ENCODE results near the gene MINDY4. TPM values are rescaled to one million over a fixed set of nuclear protein-coding genes. Genes with fewer than 3 reads are reported as not detected.

The MINDY4 gene
- total RNA-seq, 1 experiment from 2014 or later = 2.0 TPM

- Histone ChIP-seq H3K4me3 (ENCODE audit: insufficient read depth, low read depth, low read length) (no peak overlapping the region), H3K27me3 (ENCODE audit: control insufficient read depth, insufficient read depth, low read length) (no peaks in the 10 kb centered on the region), H3K36me3 (replicated peaks; ENCODE audit: control insufficient read depth, insufficient read depth, low read length) (no peaks in the 10 kb centered on the region)
- DNase-seq = no peak
These were observed 77.1 kb downstream of the MINDY4 start for GRCh38 chr7:30848121-30848855.

DNA sequence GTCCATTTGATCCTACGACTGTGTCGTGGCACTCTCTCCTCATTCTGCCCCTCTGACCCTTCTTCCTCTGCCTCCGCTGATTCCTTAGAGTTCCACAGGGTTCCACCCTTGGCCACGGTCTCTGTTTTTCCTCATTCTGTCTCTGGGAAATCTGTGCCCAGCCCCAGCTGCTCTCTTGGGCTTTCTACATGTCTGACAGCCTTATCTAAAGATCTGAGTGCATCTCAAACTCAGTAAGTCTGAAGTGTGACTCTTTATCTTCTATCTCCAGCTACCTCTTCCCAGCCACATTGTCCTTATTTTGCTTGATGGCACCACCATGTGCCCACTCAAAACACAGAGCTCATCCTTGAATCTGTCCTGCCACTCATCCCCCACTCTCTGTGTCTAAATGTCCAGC, 78.3 kb downstream of the MINDY4 start:
- no peak for DNase-seq
- H3K4me3 ChIP-seq (ENCODE audit: insufficient read depth, low read depth, low read length) = no peak overlapping the region
- H3K36me3 ChIP-seq (replicated peaks; ENCODE audit: control insufficient read depth, insufficient read depth, low read length) = no peaks in the 10 kb centered on the region
- H3K27me3 ChIP-seq (ENCODE audit: control insufficient read depth, insufficient read depth, low read length) = no peaks in the 10 kb centered on the region

DNA sequence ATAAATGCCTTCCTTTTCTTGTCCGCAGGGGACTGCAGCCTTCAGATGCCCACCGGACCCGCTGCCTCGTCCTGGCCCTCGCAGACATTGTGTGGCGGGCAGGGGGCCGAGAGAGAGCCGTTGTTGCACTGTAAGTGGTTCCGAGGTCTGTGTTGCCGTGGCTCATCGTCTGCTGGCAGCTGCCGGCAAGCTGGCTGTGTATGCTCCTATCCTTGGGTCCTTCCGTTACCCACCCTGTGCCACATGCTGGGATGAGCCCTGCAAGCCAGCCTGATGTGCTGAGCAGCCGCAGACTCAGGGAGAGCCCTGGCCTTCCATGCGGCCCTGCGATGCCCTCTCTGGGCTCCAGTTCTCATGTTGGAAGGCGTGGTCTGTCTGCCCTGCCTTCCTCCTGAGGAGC, 79.2 kb downstream of the MINDY4 start:
- H3K4me3 ChIP-seq (ENCODE audit: insufficient read depth, low read depth, low read length) = no peak overlapping the region
- H3K27me3 ChIP-seq (ENCODE audit: control insufficient read depth, insufficient read depth, low read length) = no peaks in the 10 kb centered on the region
- no peak for DNase-seq
- H3K36me3 ChIP-seq (replicated peaks; ENCODE audit: control insufficient read depth, insufficient read depth, low read length) = no peaks in the 10 kb centered on the region

- Histone ChIP-seq H3K27me3 (ENCODE audit: control insufficient read depth, insufficient read depth, low read length) (no peaks in the 10 kb centered on the region), H3K36me3 (replicated peaks; ENCODE audit: control insufficient read depth, insufficient read depth, low read length) (no peaks in the 10 kb centered on the region), H3K4me3 (ENCODE audit: insufficient read depth, low read depth, low read length) (no peak overlapping the region)
- DNase-seq = no peak
These were observed 80.6 kb downstream of the MINDY4 start for GRCh38 chr7:30851651-30852307.

DNA sequence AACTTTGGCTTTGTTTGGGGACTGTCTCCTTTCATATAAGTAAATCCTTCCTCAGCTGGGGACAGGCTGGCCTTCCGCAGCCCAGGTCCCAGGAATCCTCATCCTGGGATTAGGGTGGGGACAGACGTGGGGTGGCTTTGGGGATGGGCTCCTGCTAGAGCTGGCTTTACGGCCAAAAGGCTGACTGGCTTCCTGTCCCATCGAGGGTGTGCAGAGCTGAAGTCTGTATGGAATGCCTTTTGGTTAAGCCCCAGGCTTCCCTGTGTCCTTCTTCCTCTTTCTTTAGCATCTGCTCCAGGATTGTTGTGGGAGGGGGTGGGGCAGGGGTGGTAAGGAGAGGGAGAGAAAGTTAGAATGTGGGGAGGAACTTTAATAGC, 81.1 kb downstream of the MINDY4 start:
- Histone ChIP-seq H3K27me3 (ENCODE audit: control insufficient read depth, insufficient read depth, low read length) (no peaks in the 10 kb centered on the region), H3K36me3 (replicated peaks; ENCODE audit: control insufficient read depth, insufficient read depth, low read length) (no peaks in the 10 kb centered on the region), H3K4me3 (ENCODE audit: insufficient read depth, low read depth, low read length) (no peak overlapping the region)
- DNase-seq = peak; percentile 67

- Histone ChIP-seq H3K27me3 (ENCODE audit: control insufficient read depth, insufficient read depth, low read length) (no peaks in the 10 kb centered on the region), H3K36me3 (replicated peaks; ENCODE audit: control insufficient read depth, insufficient read depth, low read length) (no peaks in the 10 kb centered on the region), H3K4me3 (ENCODE audit: insufficient read depth, low read depth, low read length) (no peak overlapping the region)
- DNase-seq = no peak
These were observed 81.6 kb downstream of the MINDY4 start for GRCh38 chr7:30852744-30853288.

DNA sequence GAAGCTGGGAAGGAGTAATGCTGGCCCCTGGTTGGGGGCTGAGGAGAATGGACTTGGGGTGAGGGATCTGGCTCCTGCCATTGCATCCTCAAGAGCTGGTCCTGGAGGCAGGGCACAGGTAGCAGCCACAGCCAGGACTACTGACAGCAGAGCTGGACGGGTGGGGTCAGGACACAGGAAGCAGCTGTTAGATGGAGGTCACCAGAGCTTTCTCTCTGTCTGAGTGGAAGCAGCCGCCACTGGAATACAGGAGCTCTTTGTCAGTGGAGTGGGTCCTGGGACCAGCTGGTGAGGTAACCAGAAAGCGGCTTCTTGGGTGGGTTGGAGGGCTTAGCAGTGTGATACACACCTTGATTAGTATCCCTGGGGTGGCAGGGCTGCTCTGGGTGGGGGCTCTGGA, 82.4 kb downstream of the MINDY4 start:
- H3K36me3 ChIP-seq (replicated peaks; ENCODE audit: control insufficient read depth, insufficient read depth, low read length) = no peaks in the 10 kb centered on the region

DNA sequence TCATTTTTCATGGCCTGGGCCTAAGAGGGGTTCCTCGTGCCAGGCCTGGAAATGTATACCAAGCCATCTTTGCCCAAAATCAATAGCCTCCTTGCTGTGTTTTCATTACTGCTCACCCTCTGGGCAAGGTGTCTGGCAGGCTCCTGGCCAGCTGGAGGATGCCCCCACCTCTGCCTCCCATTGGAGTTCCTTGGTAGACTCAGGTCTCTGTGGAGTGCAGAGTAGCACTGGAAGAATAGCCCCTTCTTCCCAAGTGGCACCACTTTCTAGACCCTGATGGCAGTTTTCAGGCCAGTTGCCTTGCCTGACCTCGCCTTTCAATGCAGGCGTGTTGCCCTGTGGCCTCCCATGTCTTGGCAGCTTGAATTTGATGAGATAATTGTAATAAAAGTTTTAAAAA, 84.7 kb downstream of the MINDY4 start:
- Histone ChIP-seq H3K36me3 (replicated peaks; ENCODE audit: control insufficient read depth, insufficient read depth, low read length) (no peaks in the 10 kb centered on the region), H3K27me3 (ENCODE audit: control insufficient read depth, insufficient read depth, low read length) (no peaks in the 10 kb centered on the region), H3K4me3 (ENCODE audit: insufficient read depth, low read depth, low read length) (no peak overlapping the region)
- DNase-seq = no peak

More for the DNA sequence above, 82.4 kb downstream of the MINDY4 start:
- Histone ChIP-seq H3K27me3 (ENCODE audit: control insufficient read depth, insufficient read depth, low read length) (no peaks in the 10 kb centered on the region), H3K4me3 (ENCODE audit: insufficient read depth, low read depth, low read length) (no peak overlapping the region)
- no peak for DNase-seq

GRCh38 chr7:30858576-30858975, 87.4 kb downstream of the MINDY4 start:
- no peak for DNase-seq
- Histone ChIP-seq H3K27me3 (ENCODE audit: control insufficient read depth, insufficient read depth, low read length) (no peaks in the 10 kb centered on the region), H3K4me3 (ENCODE audit: insufficient read depth, low read depth, low read length) (no peak overlapping the region), H3K36me3 (replicated peaks; ENCODE audit: control insufficient read depth, insufficient read depth, low read length) (no peaks in the 10 kb centered on the region)

- DNase-seq = no peak
- no peak overlapping the region for H3K4me3 ChIP-seq (ENCODE audit: insufficient read depth, low read depth, low read length)
- no peaks in the 10 kb centered on the region for H3K36me3 ChIP-seq (replicated peaks; ENCODE audit: control insufficient read depth, insufficient read depth, low read length)
- no peaks in the 10 kb centered on the region for H3K27me3 ChIP-seq (ENCODE audit: control insufficient read depth, insufficient read depth, low read length)
These were observed 88.2 kb downstream of the MINDY4 start for GRCh38 chr7:30859202-30859939.

GRCh38 chr7:30859940-30860496, 88.8 kb downstream of the MINDY4 start:
- no peak for DNase-seq
- no peaks in the 10 kb centered on the region for H3K27me3 ChIP-seq (ENCODE audit: control insufficient read depth, insufficient read depth, low read length)
- no peak overlapping the region for H3K4me3 ChIP-seq (ENCODE audit: insufficient read depth, low read depth, low read length)
- H3K36me3 ChIP-seq (replicated peaks; ENCODE audit: control insufficient read depth, insufficient read depth, low read length) = no peaks in the 10 kb centered on the region

DNA sequence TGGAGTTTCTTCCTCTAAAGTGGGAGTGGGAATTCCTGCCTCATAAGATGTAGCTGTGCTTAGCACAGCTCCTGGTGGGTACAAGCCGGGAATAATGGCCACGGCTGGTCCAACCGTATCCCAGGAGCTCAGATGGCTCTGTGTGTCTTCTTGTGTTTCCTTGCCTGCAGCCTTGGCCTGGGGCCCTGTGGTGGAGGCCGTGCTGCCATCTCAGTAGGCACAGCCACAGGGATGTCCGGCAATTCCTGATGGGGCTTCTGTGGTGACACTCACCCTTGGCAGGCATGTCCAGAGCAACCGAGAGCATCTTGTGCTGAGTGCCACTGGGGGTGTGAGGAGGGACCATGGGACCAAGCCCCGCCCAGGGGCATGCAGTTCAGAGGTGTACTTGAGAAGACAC, 90.4 kb downstream of the MINDY4 start:
- Histone ChIP-seq H3K27me3 (ENCODE audit: control insufficient read depth, insufficient read depth, low read length) (no peaks in the 10 kb centered on the region), H3K4me3 (ENCODE audit: insufficient read depth, low read depth, low read length) (no peak overlapping the region), H3K36me3 (replicated peaks; ENCODE audit: control insufficient read depth, insufficient read depth, low read length) (no peaks in the 10 kb centered on the region)
- no peak for DNase-seq

- H3K27me3 ChIP-seq (ENCODE audit: control insufficient read depth, insufficient read depth, low read length) = no peaks in the 10 kb centered on the region
- no peak for DNase-seq
- H3K36me3 ChIP-seq (replicated peaks; ENCODE audit: control insufficient read depth, insufficient read depth, low read length) = no peaks in the 10 kb centered on the region
- H3K4me3 ChIP-seq (ENCODE audit: insufficient read depth, low read depth, low read length) = no peak overlapping the region
These were observed 91.9 kb downstream of the MINDY4 start for GRCh38 chr7:30862995-30863705.

DNA sequence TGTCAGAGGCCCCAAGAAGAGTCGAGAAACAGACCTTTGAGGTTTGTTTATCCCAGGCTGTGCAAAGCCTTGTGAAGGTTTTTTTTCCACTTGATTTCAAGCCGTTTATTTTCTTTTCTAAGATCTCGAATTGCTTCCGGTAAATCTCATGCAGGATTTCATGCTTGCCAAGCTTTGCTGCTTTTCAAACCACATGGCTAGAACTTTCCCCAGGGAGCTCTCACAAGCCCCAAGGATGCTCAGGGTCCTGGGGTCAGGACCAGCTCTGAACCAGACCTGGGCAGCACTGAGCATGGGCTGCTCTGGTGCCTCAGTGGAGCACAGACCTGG, 92.5 kb downstream of the MINDY4 start:
- no peaks in the 10 kb centered on the region for H3K27me3 ChIP-seq (ENCODE audit: control insufficient read depth, insufficient read depth, low read length)
- H3K36me3 ChIP-seq (replicated peaks; ENCODE audit: control insufficient read depth, insufficient read depth, low read length) = no peaks in the 10 kb centered on the region
- H3K4me3 ChIP-seq (ENCODE audit: insufficient read depth, low read depth, low read length) = no peak overlapping the region
- DNase-seq = no peak

Data from H7 (cell line).